ENCODE measurements around the gene FADS6. TPM values are rescaled to one million over a fixed set of nuclear protein-coding genes. Genes with fewer than 3 reads are reported as not detected.

The FADS6 gene
- polyA plus RNA-seq, 1 donor (not counting 4 experiments of a cell fraction or from before 2014, with no cell fraction given) = 0.07 TPM

GRCh38 chr17:74855323-74855722 lies 38.1 kb downstream of the FADS6 start:
- H3K4me3 ChIP-seq (ENCODE audit: control insufficient read depth in 2 of 3, extremely low read depth in 1 of 3, insufficient read depth in 2 of 3, low read depth in 1 of 3, low read length in 3 of 3) = no peak overlapping the region
- H3K9me3 ChIP-seq (ENCODE audit: control insufficient read depth, low read depth, low read length) = no peaks in the 10 kb centered on the region
- peaks cover 86% of the 10 kb centered on the region for H3K27me3 ChIP-seq (ENCODE audit: control insufficient read depth, extremely low read depth, insufficient read depth, low read length)
- H4K20me1 ChIP-seq (ENCODE audit: control insufficient read depth, extremely low read depth, insufficient read depth, low read length) = no peaks in the 10 kb centered on the region
- no peak overlapping the region for H3K4me2 ChIP-seq (ENCODE audit: control insufficient read depth, extremely low read depth, insufficient read depth, low read depth, low read length)
- no peaks in the 10 kb centered on the region for H3K36me3 ChIP-seq (ENCODE audit: control insufficient read depth in 2 of 2, extremely low read depth in 1 of 2, insufficient read depth in 2 of 2, low read length in 2 of 2)
- no peak for FAIRE-seq
- no peak overlapping the region for H3K27ac ChIP-seq (ENCODE audit: control insufficient read depth, insufficient read depth, low read length)
- H3K9me1 ChIP-seq (ENCODE audit: control insufficient read depth, extremely low read depth, insufficient read depth, low read length) = no peaks in the 10 kb centered on the region
- dilution Hi-C loops (cut with MboI; ENCODE audit: extremely low pct_ligation_motif_present, low sequenced_read_pairs) = no loop called here
- H3K4me1 ChIP-seq (ENCODE audit: control insufficient read depth, extremely low read depth, insufficient read depth, low read length) = no peaks in the 10 kb centered on the region
- TF ChIP-seq, protein P1, sequence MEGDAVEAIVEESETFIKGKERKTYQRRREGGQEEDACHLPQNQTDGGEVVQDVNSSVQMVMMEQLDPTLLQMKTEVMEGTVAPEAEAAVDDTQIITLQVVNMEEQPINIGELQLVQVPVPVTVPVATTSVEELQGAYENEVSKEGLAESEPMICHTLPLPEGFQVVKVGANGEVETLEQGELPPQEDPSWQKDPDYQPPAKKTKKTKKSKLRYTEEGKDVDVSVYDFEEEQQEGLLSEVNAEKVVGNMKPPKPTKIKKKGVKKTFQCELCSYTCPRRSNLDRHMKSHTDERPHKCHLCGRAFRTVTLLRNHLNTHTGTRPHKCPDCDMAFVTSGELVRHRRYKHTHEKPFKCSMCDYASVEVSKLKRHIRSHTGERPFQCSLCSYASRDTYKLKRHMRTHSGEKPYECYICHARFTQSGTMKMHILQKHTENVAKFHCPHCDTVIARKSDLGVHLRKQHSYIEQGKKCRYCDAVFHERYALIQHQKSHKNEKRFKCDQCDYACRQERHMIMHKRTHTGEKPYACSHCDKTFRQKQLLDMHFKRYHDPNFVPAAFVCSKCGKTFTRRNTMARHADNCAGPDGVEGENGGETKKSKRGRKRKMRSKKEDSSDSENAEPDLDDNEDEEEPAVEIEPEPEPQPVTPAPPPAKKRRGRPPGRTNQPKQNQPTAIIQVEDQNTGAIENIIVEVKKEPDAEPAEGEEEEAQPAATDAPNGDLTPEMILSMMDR (optimal IDR thresholded peaks at IDR 0.05 in 1 of 3, IDR thresholded peaks at IDR 0.05 in 1 of 3, conservative IDR thresholded peaks at IDR 0.05 in 1 of 3; ENCODE audit: extremely low read depth in 1 of 3, insufficient read depth in 2 of 3, low read length in 3 of 3) = no peak
- no peak for TF ChIP-seq EZH2 (IDR thresholded peaks at IDR 0.05; ENCODE audit: low read length)
- no peak overlapping the region for H2AFZ ChIP-seq (ENCODE audit: control insufficient read depth, low read length)
- DNase-seq (ENCODE audit: low read depth, low spot score) = no peak
- no peak overlapping the region for H3K9ac ChIP-seq (ENCODE audit: control insufficient read depth, extremely low read depth, insufficient read depth, low read length)
- H3K79me2 ChIP-seq (ENCODE audit: control insufficient read depth, insufficient read depth, low read length) = no peaks in the 10 kb centered on the region

DNA sequence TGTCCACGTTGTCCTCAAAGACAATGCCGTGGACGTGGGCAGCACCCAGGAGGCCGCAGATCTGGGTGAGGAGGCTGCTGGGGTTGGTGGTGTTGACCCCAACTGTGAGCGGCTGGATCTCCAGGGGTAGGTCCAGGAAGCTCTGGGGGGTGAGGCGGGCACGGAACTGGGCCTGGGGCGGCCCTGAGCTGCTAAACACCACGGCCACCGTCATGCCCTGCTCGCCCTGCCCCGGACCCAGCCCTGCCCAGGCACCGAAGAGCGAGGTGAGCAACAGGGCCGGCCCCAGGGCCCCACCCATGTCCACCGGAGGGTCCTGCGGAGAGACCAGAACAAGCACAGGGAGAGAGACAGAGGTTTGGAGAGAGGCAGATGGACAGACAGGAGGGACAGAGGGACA lies 38.6 kb downstream of the FADS6 start:
- no peak overlapping the region for H2AFZ ChIP-seq (ENCODE audit: control insufficient read depth, low read length)
- no peaks in the 10 kb centered on the region for H3K36me3 ChIP-seq (ENCODE audit: control insufficient read depth in 2 of 2, extremely low read depth in 1 of 2, insufficient read depth in 2 of 2, low read length in 2 of 2)
- H3K9me1 ChIP-seq (ENCODE audit: control insufficient read depth, extremely low read depth, insufficient read depth, low read length) = no peaks in the 10 kb centered on the region
- no peak overlapping the region for H3K27ac ChIP-seq (ENCODE audit: control insufficient read depth, insufficient read depth, low read length)
- no peak overlapping the region for H3K9ac ChIP-seq (ENCODE audit: control insufficient read depth, extremely low read depth, insufficient read depth, low read length)
- no peaks in the 10 kb centered on the region for H3K9me3 ChIP-seq (ENCODE audit: control insufficient read depth, low read depth, low read length)
- no peak for TF ChIP-seq EZH2 (IDR thresholded peaks at IDR 0.05; ENCODE audit: low read length)
- TF ChIP-seq, protein P1 (optimal IDR thresholded peaks at IDR 0.05 in 1 of 3, IDR thresholded peaks at IDR 0.05 in 1 of 3, conservative IDR thresholded peaks at IDR 0.05 in 1 of 3; ENCODE audit: extremely low read depth in 1 of 3, insufficient read depth in 2 of 3, low read length in 3 of 3) = no peak
- H3K4me2 ChIP-seq (ENCODE audit: control insufficient read depth, extremely low read depth, insufficient read depth, low read depth, low read length) = no peak overlapping the region
- H3K4me1 ChIP-seq (ENCODE audit: control insufficient read depth, extremely low read depth, insufficient read depth, low read length) = no peaks in the 10 kb centered on the region
- H4K20me1 ChIP-seq (ENCODE audit: control insufficient read depth, extremely low read depth, insufficient read depth, low read length) = no peaks in the 10 kb centered on the region
- H3K79me2 ChIP-seq (ENCODE audit: control insufficient read depth, insufficient read depth, low read length) = no peaks in the 10 kb centered on the region
- FAIRE-seq = no peak
- peaks cover 82% of the 10 kb centered on the region for H3K27me3 ChIP-seq (ENCODE audit: control insufficient read depth, extremely low read depth, insufficient read depth, low read length)
- H3K4me3 ChIP-seq (ENCODE audit: control insufficient read depth in 2 of 3, extremely low read depth in 1 of 3, insufficient read depth in 2 of 3, low read depth in 1 of 3, low read length in 3 of 3) = no peak overlapping the region
- dilution Hi-C loops (cut with MboI; ENCODE audit: extremely low pct_ligation_motif_present, low sequenced_read_pairs) = no loop called here
- DNase-seq (ENCODE audit: low read depth, low spot score) = no peak

Measured in keratinocyte (primary cell).